HEK293 (cell line): Measurements from ENCODE around the gene RCC1.

ENCODE experiments used
- BCL11B ChIP-seq: fragments of 450-650 bp; formaldehyde crosslinking; IDR thresholded peaks from 2 replicates; pipeline ENCODE4 v1.5.1; 2016; ENCODE audit warnings: low read depth, missing biosample characterization, missing genetic modification characterization
- HOXA7 ChIP-seq: sonication (generic); formaldehyde crosslinking; IDR thresholded peaks from 2 replicates; pipeline ENCODE4 v1.8.1; 2022; ENCODE audit warnings: missing genetic modification reagents, borderline replicate concordance
- HOXC10 ChIP-seq: sonication (generic); formaldehyde crosslinking; IDR thresholded peaks from 2 replicates; pipeline ENCODE4 v1.8.1; 2023; ENCODE audit warnings: mild to moderate bottlenecking, missing genetic modification reagents
- KLF10 ChIP-seq: fragments of 450-650 bp; IDR thresholded peaks from 2 replicates; pipeline ENCODE4 v1.5.1; 2018; ENCODE audit warnings: missing biosample characterization, mild to moderate bottlenecking, missing genetic modification characterization
- MZF1 ChIP-seq: fragments of 450-650 bp; formaldehyde crosslinking; IDR thresholded peaks from 2 replicates; pipeline ENCODE4 v1.5.1; 2017; ENCODE audit warnings: missing biosample characterization, missing genetic modification characterization, borderline replicate concordance
- OSR2 ChIP-seq: fragments of 450-650 bp; formaldehyde crosslinking; IDR thresholded peaks from 2 replicates; pipeline ENCODE4 v1.5.1; 2016; ENCODE audit warnings: missing biosample characterization, missing genetic modification characterization
- REPIN1 ChIP-seq: fragments of 450-650 bp; formaldehyde crosslinking; IDR thresholded peaks from 2 replicates; pipeline ENCODE4 v1.5.1; 2017; ENCODE audit warnings: missing biosample characterization, missing genetic modification characterization, low read depth
- ZBTB26 ChIP-seq: fragments of 450-650 bp; formaldehyde crosslinking; optimal IDR thresholded peaks from 2 replicates; pipeline ENCODE3; 2016; ENCODE audit warnings: missing biosample characterization, mild to moderate bottlenecking, missing genetic modification characterization
- ZBTB7A ChIP-seq: fragments of 450-650 bp; formaldehyde crosslinking; IDR thresholded peaks from 2 replicates; pipeline ENCODE4 v1.5.1; 2016; ENCODE audit warnings: low read depth, missing biosample characterization, missing genetic modification characterization
- ZFP37 ChIP-seq: fragments of 450-650 bp; formaldehyde crosslinking; IDR thresholded peaks from 2 replicates; pipeline ENCODE4 v1.5.1; 2016; ENCODE audit warnings: missing biosample characterization, missing genetic modification characterization
- ZIC2 ChIP-seq: fragments of 450-650 bp; formaldehyde crosslinking; IDR thresholded peaks from 2 replicates; pipeline ENCODE4 v1.5.1; 2016; ENCODE audit warnings: missing biosample characterization, missing genetic modification characterization
- ZNF10 ChIP-seq: fragments of 450-650 bp; formaldehyde crosslinking; IDR thresholded peaks from 2 replicates; pipeline ENCODE4 v1.5.1; 2017; ENCODE audit warnings: missing biosample characterization, missing genetic modification characterization
- ZNF16 ChIP-seq: fragments of 450-650 bp; formaldehyde crosslinking; IDR thresholded peaks from 2 replicates; pipeline ENCODE4 v1.5.1; 2016; ENCODE audit warnings: low read depth, missing biosample characterization, missing genetic modification characterization
- ZNF18 ChIP-seq: fragments of 450-650 bp; formaldehyde crosslinking; IDR thresholded peaks from 2 replicates; pipeline ENCODE4 v1.5.1; 2016; ENCODE audit warnings: missing biosample characterization, missing genetic modification characterization
- ZNF202 ChIP-seq: fragments of 450-650 bp; formaldehyde crosslinking; IDR thresholded peaks from 2 replicates; pipeline ENCODE4 v1.5.1; 2016; ENCODE audit warnings: missing biosample characterization, missing genetic modification characterization, borderline replicate concordance
- ZNF211 ChIP-seq: fragments of 450-650 bp; formaldehyde crosslinking; IDR thresholded peaks from 2 replicates; pipeline ENCODE4 v1.5.1; 2016; ENCODE audit warnings: low read depth, missing biosample characterization, missing genetic modification characterization
- ZNF23 ChIP-seq: fragments of 450-650 bp; formaldehyde crosslinking; IDR thresholded peaks from 2 replicates; pipeline ENCODE4 v1.5.1; 2016; ENCODE audit warnings: missing biosample characterization, missing genetic modification characterization, borderline replicate concordance
- ZNF24 ChIP-seq: fragments of 450-650 bp; formaldehyde crosslinking; IDR thresholded peaks from 2 replicates; pipeline ENCODE4 v1.5.1; 2016; ENCODE audit warnings: missing biosample characterization, missing genetic modification characterization
- ZNF37A ChIP-seq: fragments of 450-650 bp; IDR thresholded peaks from 2 replicates; pipeline ENCODE4 v1.5.1; 2018; ENCODE audit warnings: missing biosample characterization, missing genetic modification characterization
- ZNF404 ChIP-seq: fragments of 450-650 bp; formaldehyde crosslinking; IDR thresholded peaks from 2 replicates; pipeline ENCODE4 v1.5.1; 2017; ENCODE audit warnings: missing biosample characterization, missing genetic modification characterization
- ZNF585B ChIP-seq: fragments of 450-650 bp; formaldehyde crosslinking; IDR thresholded peaks from 2 replicates; pipeline ENCODE4 v1.5.1; 2016; ENCODE audit warnings: missing biosample characterization, missing genetic modification characterization
- ZNF600 ChIP-seq: fragments of 450-650 bp; formaldehyde crosslinking; IDR thresholded peaks from 2 replicates; pipeline ENCODE4 v1.5.1; 2016; ENCODE audit warnings: missing biosample characterization, missing genetic modification characterization
- TF ChIP-seq, protein P1 (sequence below): fragments of 450-650 bp; formaldehyde crosslinking; IDR thresholded peaks from 2 replicates; pipeline ENCODE4 v1.5.1; 2016; ENCODE audit warnings: missing biosample characterization, missing genetic modification characterization
- TF ChIP-seq, protein P2 (sequence below): fragments of 450-650 bp; formaldehyde crosslinking; IDR thresholded peaks from 2 replicates; pipeline ENCODE4 v1.5.1; 2016; ENCODE audit warnings: missing biosample characterization, missing genetic modification characterization
- TF ChIP-seq, protein P3 (sequence below): fragments of 450-650 bp; formaldehyde crosslinking; IDR thresholded peaks from 2 replicates; pipeline ENCODE4 v1.5.1; 2016; ENCODE audit warnings: missing biosample characterization, missing genetic modification characterization
- TF ChIP-seq, protein P4 (sequence below): fragments of 450-650 bp; IDR thresholded peaks from 2 replicates; pipeline ENCODE4 v1.5.1; 2018; ENCODE audit warnings: missing biosample characterization, missing genetic modification characterization
- TF ChIP-seq, protein P5 (sequence below): fragments of 450-650 bp; formaldehyde crosslinking; IDR thresholded peaks from 2 replicates; pipeline ENCODE4 v1.5.1; 2016; ENCODE audit warnings: missing biosample characterization, missing genetic modification characterization

The RCC1 gene

DNA sequence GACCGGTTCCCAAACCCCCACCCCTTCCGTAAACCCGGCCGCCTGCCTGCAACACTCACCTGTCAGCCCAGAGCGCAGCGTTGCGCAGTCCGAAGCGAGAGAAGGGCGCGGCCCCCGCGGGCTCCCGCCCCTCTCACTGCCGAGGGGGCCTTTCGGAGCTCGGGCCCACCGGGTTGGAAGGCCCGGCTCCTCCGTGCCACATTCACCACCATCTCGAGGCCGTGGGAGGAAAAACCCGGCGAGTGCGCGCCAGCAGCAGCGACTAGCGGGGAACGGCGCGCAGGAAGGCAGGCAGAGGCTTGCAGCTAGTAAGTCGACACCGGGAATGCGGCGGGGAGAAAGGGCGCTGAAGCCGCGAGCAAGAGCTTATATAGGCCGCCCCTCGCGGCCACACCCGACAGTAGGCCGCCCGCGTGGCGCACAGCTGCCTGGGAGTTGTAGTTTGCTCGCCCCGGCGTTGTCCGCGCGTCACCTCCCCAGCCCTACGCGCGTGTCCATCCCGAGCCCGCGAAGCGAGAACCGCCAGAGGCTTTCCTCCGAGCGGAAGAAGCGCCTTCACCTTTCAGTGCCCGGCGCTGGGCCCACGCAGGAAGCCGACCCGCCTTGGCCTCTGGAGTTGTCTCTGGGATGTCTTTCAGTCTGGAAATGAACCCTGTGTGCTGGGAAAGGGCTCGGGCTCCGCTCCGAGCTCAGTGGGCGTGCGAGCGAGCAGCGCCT, 75.8 kb downstream of the RCC1 start (continued):
- TF ChIP-seq, protein P1, sequence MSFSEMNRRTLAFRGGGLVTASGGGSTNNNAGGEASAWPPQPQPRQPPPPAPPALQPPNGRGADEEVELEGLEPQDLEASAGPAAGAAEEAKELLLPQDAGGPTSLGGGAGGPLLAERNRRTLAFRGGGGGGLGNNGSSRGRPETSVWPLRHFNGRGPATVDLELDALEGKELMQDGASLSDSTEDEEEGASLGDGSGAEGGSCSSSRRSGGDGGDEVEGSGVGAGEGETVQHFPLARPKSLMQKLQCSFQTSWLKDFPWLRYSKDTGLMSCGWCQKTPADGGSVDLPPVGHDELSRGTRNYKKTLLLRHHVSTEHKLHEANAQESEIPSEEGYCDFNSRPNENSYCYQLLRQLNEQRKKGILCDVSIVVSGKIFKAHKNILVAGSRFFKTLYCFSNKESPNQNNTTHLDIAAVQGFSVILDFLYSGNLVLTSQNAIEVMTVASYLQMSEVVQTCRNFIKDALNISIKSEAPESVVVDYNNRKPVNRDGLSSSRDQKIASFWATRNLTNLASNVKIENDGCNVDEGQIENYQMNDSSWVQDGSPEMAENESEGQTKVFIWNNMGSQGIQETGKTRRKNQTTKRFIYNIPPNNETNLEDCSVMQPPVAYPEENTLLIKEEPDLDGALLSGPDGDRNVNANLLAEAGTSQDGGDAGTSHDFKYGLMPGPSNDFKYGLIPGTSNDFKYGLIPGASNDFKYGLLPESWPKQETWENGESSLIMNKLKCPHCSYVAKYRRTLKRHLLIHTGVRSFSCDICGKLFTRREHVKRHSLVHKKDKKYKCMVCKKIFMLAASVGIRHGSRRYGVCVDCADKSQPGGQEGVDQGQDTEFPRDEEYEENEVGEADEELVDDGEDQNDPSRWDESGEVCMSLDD (tag by site-specific recombination), result peak; percentile 53; the same call in 1 of the 2 replicates
- peak; percentile 76; the same call in 1 of the 2 replicates for TF ChIP-seq BCL11B (tag by site-specific recombination)
- no peak for TF ChIP-seq ZNF18 (tag by site-specific recombination)
- peak; percentile 93; the same call in 1 of the 2 replicates for TF ChIP-seq REPIN1 (tag by site-specific recombination)
- TF ChIP-seq ZFP37, result peak; percentile 99
- no peak for TF ChIP-seq ZNF404
- peak; percentile 57; the same call in 1 of the 2 replicates for TF ChIP-seq ZNF600 (tag by site-specific recombination)
- peak; percentile 68; the same call in 1 of the 2 replicates for TF ChIP-seq ZNF23
- no peak for TF ChIP-seq HOXC10 (CRISPR knock-in tag)
- TF ChIP-seq HOXA7 (CRISPR knock-in tag), result no peak
- TF ChIP-seq ZBTB7A (tag by site-specific recombination), result peak; percentile 71
- peak; percentile 64 for TF ChIP-seq ZNF24 (tag by site-specific recombination)
- TF ChIP-seq ZNF10 (tag by site-specific recombination), result peak; percentile 77; the same call in 1 of the 2 replicates
- TF ChIP-seq OSR2 (tag by site-specific recombination), result peak; percentile 50
- no peak for TF ChIP-seq ZNF211 (tag by site-specific recombination)
- no peak; the same call in 1 of the 2 replicates for TF ChIP-seq ZNF16 (tag by site-specific recombination)
- TF ChIP-seq ZNF585B (tag by site-specific recombination), result 0 out of 2 replicates have a peak, but pooled peaks have one; percentile 6
- TF ChIP-seq, protein P2, sequence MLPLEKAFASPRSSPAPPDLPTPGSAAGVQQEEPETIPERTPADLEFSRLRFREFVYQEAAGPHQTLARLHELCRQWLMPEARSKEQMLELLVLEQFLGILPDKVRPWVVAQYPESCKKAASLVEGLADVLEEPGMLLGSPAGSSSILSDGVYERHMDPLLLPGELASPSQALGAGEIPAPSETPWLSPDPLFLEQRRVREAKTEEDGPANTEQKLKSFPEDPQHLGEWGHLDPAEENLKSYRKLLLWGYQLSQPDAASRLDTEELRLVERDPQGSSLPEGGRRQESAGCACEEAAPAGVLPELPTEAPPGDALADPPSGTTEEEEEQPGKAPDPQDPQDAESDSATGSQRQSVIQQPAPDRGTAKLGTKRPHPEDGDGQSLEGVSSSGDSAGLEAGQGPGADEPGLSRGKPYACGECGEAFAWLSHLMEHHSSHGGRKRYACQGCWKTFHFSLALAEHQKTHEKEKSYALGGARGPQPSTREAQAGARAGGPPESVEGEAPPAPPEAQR (tag by site-specific recombination), result 0 out of 2 replicates have a peak, but pooled peaks have one; percentile 6
- TF ChIP-seq, protein P3, sequence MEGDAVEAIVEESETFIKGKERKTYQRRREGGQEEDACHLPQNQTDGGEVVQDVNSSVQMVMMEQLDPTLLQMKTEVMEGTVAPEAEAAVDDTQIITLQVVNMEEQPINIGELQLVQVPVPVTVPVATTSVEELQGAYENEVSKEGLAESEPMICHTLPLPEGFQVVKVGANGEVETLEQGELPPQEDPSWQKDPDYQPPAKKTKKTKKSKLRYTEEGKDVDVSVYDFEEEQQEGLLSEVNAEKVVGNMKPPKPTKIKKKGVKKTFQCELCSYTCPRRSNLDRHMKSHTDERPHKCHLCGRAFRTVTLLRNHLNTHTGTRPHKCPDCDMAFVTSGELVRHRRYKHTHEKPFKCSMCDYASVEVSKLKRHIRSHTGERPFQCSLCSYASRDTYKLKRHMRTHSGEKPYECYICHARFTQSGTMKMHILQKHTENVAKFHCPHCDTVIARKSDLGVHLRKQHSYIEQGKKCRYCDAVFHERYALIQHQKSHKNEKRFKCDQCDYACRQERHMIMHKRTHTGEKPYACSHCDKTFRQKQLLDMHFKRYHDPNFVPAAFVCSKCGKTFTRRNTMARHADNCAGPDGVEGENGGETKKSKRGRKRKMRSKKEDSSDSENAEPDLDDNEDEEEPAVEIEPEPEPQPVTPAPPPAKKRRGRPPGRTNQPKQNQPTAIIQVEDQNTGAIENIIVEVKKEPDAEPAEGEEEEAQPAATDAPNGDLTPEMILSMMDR (tag by site-specific recombination), result peak; percentile 81
- TF ChIP-seq ZIC2 (tag by site-specific recombination), result peak; percentile 39; the same call in 1 of the 2 replicates
- TF ChIP-seq, protein P4, sequence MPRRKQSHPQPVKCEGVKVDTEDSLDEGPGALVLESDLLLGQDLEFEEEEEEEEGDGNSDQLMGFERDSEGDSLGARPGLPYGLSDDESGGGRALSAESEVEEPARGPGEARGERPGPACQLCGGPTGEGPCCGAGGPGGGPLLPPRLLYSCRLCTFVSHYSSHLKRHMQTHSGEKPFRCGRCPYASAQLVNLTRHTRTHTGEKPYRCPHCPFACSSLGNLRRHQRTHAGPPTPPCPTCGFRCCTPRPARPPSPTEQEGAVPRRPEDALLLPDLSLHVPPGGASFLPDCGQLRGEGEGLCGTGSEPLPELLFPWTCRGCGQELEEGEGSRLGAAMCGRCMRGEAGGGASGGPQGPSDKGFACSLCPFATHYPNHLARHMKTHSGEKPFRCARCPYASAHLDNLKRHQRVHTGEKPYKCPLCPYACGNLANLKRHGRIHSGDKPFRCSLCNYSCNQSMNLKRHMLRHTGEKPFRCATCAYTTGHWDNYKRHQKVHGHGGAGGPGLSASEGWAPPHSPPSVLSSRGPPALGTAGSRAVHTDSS, result no peak
- no peak for TF ChIP-seq ZNF202 (tag by site-specific recombination)
- TF ChIP-seq KLF10 (tag by site-specific recombination), result 0 out of 2 replicates have a peak, but pooled peaks have one; percentile 64
- peak; percentile 99 for TF ChIP-seq ZBTB26 (tag by site-specific recombination)
- no peak for TF ChIP-seq ZNF37A (tag by site-specific recombination)
- TF ChIP-seq MZF1 (tag by site-specific recombination), result no peak
- TF ChIP-seq, protein P5, sequence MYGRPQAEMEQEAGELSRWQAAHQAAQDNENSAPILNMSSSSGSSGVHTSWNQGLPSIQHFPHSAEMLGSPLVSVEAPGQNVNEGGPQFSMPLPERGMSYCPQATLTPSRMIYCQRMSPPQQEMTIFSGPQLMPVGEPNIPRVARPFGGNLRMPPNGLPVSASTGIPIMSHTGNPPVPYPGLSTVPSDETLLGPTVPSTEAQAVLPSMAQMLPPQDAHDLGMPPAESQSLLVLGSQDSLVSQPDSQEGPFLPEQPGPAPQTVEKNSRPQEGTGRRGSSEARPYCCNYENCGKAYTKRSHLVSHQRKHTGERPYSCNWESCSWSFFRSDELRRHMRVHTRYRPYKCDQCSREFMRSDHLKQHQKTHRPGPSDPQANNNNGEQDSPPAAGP (tag by site-specific recombination), result peak; percentile 95
